Left renal pelvis (tissue), 4 donors: ENCODE data around the gene PIK3R1. TPM values are rescaled to one million over a fixed set of nuclear protein-coding genes. Genes with fewer than 3 reads are reported as not detected.
"Not testable (repeated sequence)": the region's sequence is repeated elsewhere in the genome, so short reads cannot be mapped to it uniquely, and the experiment has no call there.

Experiments used
- DNase-seq, 4 donors: peaks; one replicate each; pipeline ENCODE4 v3.0.0-alpha.2; 2013; ENCODE audit warnings: low read depth in 4 of 4, low spot score in 3 of 4
- polyA plus RNA-seq, 4 donors: library from polyadenylated mRNA; unstranded; fragments of 120-200 nt; gene quantifications; one replicate each; pipeline ENCODE4 v1.2.1, GENCODE V29; 2013; ENCODE audit not compliant: insufficient read length in 4 of 4

PIK3R1 gene
- polyA plus RNA-seq, 4 donors: 72.4 to 139 (median 92.4) TPM

- no peak for DNase-seq
These were observed 9.8 kb downstream of the PIK3R1 start for GRCh38 chr5:68225188-68225910.

- no peak for DNase-seq
These were observed 10.5 kb downstream of the PIK3R1 start for GRCh38 chr5:68225911-68226545.

GRCh38 chr5:68226546-68227073, 11.1 kb downstream of the PIK3R1 start:
- no peak for DNase-seq

- no peak for DNase-seq
These were observed 12.1 kb downstream of the PIK3R1 start for GRCh38 chr5:68227532-68228160.

GRCh38 chr5:68229416-68229815, 13.9 kb downstream of the PIK3R1 start:
- no peak for DNase-seq

- no peak for DNase-seq
These were observed 14.7 kb downstream of the PIK3R1 start for GRCh38 chr5:68230285-68230684.

- no peak for DNase-seq
These were observed 16.0 kb downstream of the PIK3R1 start for GRCh38 chr5:68231414-68232076.

GRCh38 chr5:68232277-68232676, 16.7 kb downstream of the PIK3R1 start:
- no peak for DNase-seq

- DNase-seq: no peak
These were observed 17.5 kb downstream of the PIK3R1 start for GRCh38 chr5:68233075-68233474.

GRCh38 chr5:68235229-68235628, 19.7 kb downstream of the PIK3R1 start:
- not testable (repeated sequence) for DNase-seq

GRCh38 chr5:68237715-68238114, 22.2 kb downstream of the PIK3R1 start:
- DNase-seq: no peak

- no peak for DNase-seq
These were observed 23.9 kb downstream of the PIK3R1 start for GRCh38 chr5:68239487-68239886.

- no peak for DNase-seq
These were observed 24.6 kb downstream of the PIK3R1 start for GRCh38 chr5:68240202-68240601.

GRCh38 chr5:68240771-68241170, 25.2 kb downstream of the PIK3R1 start:
- no peak for DNase-seq

GRCh38 chr5:68242743-68243142, 27.2 kb downstream of the PIK3R1 start:
- DNase-seq: no peak

- DNase-seq: no peak
These were observed 27.7 kb downstream of the PIK3R1 start for GRCh38 chr5:68243251-68243650.

- DNase-seq: no peak
These were observed 28.1 kb downstream of the PIK3R1 start for GRCh38 chr5:68243681-68244080.

- DNase-seq: no peak
These were observed 29.8 kb downstream of the PIK3R1 start for GRCh38 chr5:68245319-68245718.

- DNase-seq: no peak
These were observed 31.2 kb downstream of the PIK3R1 start for GRCh38 chr5:68246802-68247201.

GRCh38 chr5:68247627-68248026, 32.1 kb downstream of the PIK3R1 start:
- DNase-seq: no peak

GRCh38 chr5:68248896-68249295, 33.3 kb downstream of the PIK3R1 start:
- DNase-seq: no peak
